Measurements from ENCODE around the gene MS4A18. TPM values are rescaled to one million over a fixed set of nuclear protein-coding genes. Genes with fewer than 3 reads are reported as not detected.

The MS4A18 gene
- total RNA-seq, 1 experiment from 2014 or later: not detected

DNA sequence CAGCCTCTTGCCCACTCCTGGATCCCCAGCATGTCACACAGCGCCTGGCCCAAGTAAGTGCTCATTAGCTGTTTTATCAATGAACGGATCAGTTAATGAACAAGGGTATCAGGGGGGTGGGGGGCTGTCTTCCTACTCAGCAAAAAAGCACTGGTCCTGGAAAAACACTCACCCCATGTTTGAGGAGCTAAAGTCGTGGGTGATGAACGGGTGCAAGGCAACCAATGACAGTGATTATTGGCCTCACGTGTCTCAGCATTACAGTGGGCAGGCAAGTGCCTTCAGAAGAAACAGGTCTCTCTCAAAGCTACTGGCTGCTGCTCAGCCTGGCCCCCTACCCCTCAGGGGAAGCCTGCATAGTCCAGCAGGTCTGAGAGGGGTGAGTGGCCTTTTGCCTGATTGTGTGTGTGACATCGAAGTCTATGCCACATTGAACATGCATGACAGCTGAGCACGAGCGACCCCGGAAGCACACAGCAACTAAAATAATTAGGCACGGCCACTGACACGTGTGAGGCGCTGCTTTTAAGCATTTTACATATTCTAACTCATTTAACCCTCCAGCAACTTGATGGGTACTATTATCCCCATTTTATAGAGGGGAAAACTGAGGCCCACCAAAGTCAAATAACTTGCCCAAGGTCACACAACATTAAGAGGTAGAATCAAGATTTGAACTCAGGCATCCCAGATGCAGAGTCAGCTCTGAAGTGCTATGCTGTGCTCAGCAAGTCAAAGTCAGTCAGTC lies 58.0 kb downstream of the MS4A18 start:
- POLR2A ChIA-PET: no interaction called here
- H3K27me3 Mint-ChIP-seq (ENCODE audit: low read depth): no peaks in the 10 kb centered on the region
- TF ChIP-seq ZNF671 (CRISPR knock-in tag; IDR thresholded peaks at IDR 0.05) (no peak), JAZF1 (CRISPR knock-in tag; IDR thresholded peaks at IDR 0.05) (no peak), ESRRA (CRISPR knock-in tag; IDR thresholded peaks at IDR 0.05; ENCODE audit: borderline replicate concordance) (no peak), GABPB1 (CRISPR knock-in tag; IDR thresholded peaks at IDR 0.05) (no peak), ZNF121 (CRISPR knock-in tag; IDR thresholded peaks at IDR 0.05) (no peak), JUN (CRISPR knock-in tag; IDR thresholded peaks at IDR 0.05) (no peak), OVOL2 (CRISPR knock-in tag; IDR thresholded peaks at IDR 0.05; ENCODE audit: borderline replicate concordance) (no peak), SP1 (CRISPR knock-in tag; conservative IDR thresholded peaks at IDR 0.05) (no peak), SMAD3 (CRISPR knock-in tag; IDR thresholded peaks at IDR 0.05; ENCODE audit: borderline replicate concordance) (no peak), RELA (CRISPR knock-in tag; IDR thresholded peaks at IDR 0.05; ENCODE audit: borderline replicate concordance) (no peak), ZBTB21 (CRISPR knock-in tag; IDR thresholded peaks at IDR 0.05; ENCODE audit: borderline replicate concordance) (no peak), GRHL2 (CRISPR knock-in tag; IDR thresholded peaks at IDR 0.05; ENCODE audit: insufficient replicate concordance, severe bottlenecking) (no peak)
- TF ChIP-seq, protein P1, sequence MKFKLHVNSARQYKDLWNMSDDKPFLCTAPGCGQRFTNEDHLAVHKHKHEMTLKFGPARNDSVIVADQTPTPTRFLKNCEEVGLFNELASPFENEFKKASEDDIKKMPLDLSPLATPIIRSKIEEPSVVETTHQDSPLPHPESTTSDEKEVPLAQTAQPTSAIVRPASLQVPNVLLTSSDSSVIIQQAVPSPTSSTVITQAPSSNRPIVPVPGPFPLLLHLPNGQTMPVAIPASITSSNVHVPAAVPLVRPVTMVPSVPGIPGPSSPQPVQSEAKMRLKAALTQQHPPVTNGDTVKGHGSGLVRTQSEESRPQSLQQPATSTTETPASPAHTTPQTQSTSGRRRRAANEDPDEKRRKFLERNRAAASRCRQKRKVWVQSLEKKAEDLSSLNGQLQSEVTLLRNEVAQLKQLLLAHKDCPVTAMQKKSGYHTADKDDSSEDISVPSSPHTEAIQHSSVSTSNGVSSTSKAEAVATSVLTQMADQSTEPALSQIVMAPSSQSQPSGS (CRISPR knock-in tag; IDR thresholded peaks at IDR 0.05; ENCODE audit: borderline replicate concordance, low read depth): no peak
- TF ChIP-seq, protein P2, sequence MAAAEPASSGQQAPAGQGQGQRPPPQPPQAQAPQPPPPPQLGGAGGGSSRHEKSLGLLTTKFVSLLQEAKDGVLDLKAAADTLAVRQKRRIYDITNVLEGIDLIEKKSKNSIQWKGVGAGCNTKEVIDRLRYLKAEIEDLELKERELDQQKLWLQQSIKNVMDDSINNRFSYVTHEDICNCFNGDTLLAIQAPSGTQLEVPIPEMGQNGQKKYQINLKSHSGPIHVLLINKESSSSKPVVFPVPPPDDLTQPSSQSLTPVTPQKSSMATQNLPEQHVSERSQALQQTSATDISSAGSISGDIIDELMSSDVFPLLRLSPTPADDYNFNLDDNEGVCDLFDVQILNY (CRISPR knock-in tag; IDR thresholded peaks at IDR 0.05): no peak
- TF ChIP-seq, protein P3, sequence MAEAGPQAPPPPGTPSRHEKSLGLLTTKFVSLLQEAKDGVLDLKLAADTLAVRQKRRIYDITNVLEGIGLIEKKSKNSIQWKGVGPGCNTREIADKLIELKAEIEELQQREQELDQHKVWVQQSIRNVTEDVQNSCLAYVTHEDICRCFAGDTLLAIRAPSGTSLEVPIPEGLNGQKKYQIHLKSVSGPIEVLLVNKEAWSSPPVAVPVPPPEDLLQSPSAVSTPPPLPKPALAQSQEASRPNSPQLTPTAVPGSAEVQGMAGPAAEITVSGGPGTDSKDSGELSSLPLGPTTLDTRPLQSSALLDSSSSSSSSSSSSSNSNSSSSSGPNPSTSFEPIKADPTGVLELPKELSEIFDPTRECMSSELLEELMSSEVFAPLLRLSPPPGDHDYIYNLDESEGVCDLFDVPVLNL (CRISPR knock-in tag; IDR thresholded peaks at IDR 0.05; ENCODE audit: borderline replicate concordance, low read depth): no peak
- TF ChIP-seq, protein P4, sequence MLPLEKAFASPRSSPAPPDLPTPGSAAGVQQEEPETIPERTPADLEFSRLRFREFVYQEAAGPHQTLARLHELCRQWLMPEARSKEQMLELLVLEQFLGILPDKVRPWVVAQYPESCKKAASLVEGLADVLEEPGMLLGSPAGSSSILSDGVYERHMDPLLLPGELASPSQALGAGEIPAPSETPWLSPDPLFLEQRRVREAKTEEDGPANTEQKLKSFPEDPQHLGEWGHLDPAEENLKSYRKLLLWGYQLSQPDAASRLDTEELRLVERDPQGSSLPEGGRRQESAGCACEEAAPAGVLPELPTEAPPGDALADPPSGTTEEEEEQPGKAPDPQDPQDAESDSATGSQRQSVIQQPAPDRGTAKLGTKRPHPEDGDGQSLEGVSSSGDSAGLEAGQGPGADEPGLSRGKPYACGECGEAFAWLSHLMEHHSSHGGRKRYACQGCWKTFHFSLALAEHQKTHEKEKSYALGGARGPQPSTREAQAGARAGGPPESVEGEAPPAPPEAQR (CRISPR knock-in tag; IDR thresholded peaks at IDR 0.05): no peak
- TF ChIP-seq, protein P5, sequence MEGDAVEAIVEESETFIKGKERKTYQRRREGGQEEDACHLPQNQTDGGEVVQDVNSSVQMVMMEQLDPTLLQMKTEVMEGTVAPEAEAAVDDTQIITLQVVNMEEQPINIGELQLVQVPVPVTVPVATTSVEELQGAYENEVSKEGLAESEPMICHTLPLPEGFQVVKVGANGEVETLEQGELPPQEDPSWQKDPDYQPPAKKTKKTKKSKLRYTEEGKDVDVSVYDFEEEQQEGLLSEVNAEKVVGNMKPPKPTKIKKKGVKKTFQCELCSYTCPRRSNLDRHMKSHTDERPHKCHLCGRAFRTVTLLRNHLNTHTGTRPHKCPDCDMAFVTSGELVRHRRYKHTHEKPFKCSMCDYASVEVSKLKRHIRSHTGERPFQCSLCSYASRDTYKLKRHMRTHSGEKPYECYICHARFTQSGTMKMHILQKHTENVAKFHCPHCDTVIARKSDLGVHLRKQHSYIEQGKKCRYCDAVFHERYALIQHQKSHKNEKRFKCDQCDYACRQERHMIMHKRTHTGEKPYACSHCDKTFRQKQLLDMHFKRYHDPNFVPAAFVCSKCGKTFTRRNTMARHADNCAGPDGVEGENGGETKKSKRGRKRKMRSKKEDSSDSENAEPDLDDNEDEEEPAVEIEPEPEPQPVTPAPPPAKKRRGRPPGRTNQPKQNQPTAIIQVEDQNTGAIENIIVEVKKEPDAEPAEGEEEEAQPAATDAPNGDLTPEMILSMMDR (IDR thresholded peaks at IDR 0.05): no peak
- TF ChIP-seq, protein P6, sequence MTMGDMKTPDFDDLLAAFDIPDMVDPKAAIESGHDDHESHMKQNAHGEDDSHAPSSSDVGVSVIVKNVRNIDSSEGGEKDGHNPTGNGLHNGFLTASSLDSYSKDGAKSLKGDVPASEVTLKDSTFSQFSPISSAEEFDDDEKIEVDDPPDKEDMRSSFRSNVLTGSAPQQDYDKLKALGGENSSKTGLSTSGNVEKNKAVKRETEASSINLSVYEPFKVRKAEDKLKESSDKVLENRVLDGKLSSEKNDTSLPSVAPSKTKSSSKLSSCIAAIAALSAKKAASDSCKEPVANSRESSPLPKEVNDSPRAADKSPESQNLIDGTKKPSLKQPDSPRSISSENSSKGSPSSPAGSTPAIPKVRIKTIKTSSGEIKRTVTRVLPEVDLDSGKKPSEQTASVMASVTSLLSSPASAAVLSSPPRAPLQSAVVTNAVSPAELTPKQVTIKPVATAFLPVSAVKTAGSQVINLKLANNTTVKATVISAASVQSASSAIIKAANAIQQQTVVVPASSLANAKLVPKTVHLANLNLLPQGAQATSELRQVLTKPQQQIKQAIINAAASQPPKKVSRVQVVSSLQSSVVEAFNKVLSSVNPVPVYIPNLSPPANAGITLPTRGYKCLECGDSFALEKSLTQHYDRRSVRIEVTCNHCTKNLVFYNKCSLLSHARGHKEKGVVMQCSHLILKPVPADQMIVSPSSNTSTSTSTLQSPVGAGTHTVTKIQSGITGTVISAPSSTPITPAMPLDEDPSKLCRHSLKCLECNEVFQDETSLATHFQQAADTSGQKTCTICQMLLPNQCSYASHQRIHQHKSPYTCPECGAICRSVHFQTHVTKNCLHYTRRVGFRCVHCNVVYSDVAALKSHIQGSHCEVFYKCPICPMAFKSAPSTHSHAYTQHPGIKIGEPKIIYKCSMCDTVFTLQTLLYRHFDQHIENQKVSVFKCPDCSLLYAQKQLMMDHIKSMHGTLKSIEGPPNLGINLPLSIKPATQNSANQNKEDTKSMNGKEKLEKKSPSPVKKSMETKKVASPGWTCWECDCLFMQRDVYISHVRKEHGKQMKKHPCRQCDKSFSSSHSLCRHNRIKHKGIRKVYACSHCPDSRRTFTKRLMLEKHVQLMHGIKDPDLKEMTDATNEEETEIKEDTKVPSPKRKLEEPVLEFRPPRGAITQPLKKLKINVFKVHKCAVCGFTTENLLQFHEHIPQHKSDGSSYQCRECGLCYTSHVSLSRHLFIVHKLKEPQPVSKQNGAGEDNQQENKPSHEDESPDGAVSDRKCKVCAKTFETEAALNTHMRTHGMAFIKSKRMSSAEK (CRISPR knock-in tag; IDR thresholded peaks at IDR 0.05; ENCODE audit: borderline replicate concordance): no peak
- ATAC-seq: no peak
- H3K4me1 Mint-ChIP-seq: no peaks in the 10 kb centered on the region
- DNase-seq (ENCODE audit: low spot score): no peak
- no peak overlapping the region for H3K27ac Mint-ChIP-seq
- H3K36me3 Mint-ChIP-seq: no peaks in the 10 kb centered on the region
- no peak overlapping the region for H3K4me3 Mint-ChIP-seq
- no peaks in the 10 kb centered on the region; the same call in 1 of the 2 replicates for H3K9me3 Mint-ChIP-seq
- CTCF ChIA-PET: interaction anchor here (0.5 kb wide), 1 partner anchor 219 kb away, joined by 3 read pairs; no protein-coding TSS in a partner anchor
